GM19239 (cell line): ENCODE measurements around the gene DPPA4.

Experiments used
- DNase-seq: peaks from one replicate; pipeline ENCODE4 v3.0.0; 2011; ENCODE audit warnings: low spot score; ENCODE audit not compliant: insufficient read length
- FAIRE-seq: peaks from 2 replicates; lab custom pipeline; 2011; peaks lifted over from hg19 to GRCh38; lab: Jason Lieb, UNC

DPPA4 gene

DNA sequence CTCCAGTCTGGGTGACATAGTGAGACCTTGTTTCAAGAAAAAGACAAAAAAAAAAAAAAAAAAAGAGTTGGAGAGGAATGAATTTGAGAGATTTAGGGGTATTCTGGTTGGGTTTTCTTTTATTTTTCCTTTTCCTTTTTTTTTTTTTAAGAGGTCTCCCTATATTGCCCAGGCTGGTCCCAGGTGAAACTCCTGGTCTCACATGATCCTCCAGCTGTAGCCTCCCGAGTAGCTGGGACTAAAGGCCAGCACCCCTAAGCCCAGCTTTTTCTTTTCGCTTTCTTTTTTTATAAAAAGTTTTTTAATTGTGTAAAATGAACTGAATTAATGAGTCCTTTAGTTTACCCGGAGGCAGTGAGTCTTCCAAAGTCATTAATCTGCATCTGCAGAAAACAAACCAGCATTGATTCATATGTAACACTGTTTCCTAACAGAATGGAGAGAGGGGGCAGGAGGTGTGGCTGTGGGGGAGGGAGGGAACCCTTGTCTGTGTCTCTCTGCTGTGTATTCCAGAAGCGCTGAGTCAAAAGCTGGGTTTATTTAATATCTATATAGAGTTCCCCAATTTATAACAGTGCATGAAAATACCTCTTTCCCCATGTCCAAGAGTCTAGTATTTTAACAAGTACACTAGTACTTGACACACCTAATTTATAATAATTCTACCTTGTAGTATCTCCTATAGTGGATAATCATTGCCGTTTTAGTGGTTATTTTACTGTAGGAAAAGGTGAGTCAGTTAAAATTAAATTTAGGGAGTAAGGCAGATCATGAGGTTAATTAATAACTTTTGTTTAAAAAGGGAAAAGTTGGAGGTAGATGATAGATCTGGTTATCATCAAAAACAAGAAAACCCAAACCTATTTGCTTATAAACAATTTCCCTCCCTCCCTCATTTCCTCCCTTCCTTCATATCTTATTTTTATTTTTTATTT, 2.6 kb upstream of the DPPA4 start:
- DNase-seq (no peak), FAIRE-seq (no peak)

DNA sequence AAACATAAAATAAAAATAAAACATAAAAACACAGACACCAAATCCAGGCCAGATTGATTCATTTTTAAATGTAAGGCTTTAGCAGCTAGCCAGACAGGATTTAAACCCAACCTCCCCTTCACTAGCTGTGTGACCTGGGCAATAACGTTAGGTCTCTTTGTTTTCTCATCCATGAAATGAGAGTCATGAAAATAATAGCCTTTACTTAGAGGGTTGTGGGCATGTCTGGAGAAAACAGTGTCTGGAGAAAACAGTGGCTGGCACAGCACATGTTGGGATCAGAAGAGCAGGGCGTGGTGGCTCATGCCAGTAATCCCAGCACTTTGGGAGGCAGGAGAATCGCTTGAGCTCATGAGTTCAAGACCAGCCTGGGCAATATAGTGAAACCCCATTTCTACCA, 1.9 kb upstream of the DPPA4 start:
- DNase-seq (no peak), FAIRE-seq (no peak)

DNA sequence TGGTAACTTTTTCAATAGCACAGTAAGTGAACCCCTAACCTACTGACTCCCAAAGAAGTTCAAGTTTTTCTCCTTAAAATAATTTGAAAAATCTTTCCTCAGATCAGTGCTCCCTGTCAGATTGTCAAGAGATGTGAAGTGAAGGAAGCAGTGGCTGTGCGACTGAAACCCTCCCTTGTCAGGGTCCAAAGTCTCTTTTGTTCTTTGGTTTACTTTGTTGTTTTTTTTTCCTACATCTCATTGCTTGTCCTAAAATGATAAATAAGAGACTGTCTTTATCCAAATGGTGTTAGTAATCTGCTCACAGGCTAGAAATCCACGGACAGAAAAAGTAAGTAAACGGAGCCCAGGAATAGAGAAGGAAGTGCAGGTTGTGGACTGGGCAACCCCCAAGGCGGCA, 976 bp upstream of the DPPA4 start:
- FAIRE-seq (no peak), DNase-seq (no peak)

DNA sequence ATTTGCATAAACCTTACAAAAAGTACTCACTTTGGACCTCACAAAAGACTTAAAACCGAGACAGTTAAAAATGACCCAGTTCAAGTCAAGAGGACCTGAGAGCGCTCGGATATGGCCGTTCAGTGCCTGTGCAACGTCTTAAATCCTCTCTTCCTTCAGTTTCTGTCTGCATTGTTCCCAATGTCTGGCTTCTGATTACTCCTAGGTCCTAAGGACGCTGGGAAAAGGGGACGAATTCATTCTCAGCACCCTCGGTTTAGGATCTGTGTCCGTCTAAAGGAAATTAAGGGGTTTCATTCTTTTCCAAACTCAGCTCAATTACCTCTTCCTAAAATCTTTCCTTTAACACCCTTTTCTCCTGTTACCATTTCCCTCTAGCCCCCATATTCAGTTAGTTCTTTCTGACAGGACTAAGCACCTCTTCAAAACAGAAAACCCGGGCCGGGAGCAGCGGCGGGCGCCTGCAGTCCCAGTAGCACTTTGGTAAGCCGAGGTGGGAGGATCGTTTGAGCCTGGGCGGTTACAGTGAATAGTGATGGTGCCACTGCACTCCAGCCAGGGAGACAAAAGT, 970 bp downstream of the DPPA4 start:
- FAIRE-seq, result no peak
- DNase-seq, result no peak

DNA sequence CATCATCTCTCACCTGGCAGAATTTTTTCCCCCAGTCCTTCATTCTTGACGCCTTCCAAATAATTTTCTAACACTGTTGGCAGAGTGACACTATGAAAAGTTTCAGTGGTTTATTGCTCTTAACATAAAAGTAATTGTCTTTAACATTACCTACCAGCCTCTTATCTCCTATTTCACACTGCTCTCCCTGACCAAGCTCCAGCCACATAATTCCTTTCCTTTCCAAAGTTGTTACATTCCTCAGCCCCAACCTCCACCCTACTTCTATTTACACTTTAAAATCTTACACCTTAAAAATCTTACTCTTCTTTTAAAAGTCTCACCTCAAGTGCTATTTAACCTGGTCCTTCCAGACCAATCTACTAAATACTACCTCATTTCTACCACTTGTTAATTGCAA, 2.8 kb downstream of the DPPA4 start:
- FAIRE-seq (no peak), DNase-seq (no peak)

DNA sequence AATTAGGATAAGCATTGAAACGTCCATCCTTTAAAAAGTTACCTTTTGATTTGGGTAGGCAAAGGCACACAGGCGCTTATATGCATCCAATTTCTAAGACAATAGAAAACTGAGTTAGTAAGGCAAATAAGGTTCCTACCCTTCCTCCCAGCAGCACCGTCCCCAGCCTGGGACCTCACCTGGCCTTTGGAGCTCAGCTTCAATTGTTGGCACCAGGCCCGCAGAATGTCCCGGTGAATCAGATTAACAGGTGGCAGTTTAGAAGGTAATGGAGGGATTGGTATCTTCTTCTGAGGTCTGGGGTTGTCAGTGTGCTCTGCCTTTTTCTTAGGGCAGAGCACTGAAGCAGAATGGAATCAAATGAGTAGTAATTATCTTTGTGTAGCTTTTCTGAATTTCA, 5.7 kb downstream of the DPPA4 start:
- DNase-seq, result no peak
- no peak for FAIRE-seq

DNA sequence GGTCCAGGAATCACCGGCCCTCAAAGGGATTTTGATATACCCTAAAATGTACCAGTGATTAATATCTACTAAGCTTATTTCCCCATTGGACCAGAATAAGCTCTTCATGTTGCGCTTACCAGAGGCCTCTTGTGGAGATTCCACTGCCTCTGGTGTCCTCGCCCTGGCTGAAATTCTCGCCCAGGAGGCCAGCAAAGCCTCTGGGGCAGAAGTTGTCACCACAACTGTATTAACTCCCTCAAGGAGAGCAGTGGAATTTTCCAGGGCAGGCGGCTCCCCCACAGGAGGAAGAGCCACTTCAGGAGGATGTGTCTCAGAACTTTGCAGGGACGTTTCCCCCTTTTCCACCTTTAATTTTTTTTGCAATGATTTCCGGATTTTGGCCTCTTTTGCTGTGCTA, 6.9 kb downstream of the DPPA4 start:
- no peak for FAIRE-seq

DNA sequence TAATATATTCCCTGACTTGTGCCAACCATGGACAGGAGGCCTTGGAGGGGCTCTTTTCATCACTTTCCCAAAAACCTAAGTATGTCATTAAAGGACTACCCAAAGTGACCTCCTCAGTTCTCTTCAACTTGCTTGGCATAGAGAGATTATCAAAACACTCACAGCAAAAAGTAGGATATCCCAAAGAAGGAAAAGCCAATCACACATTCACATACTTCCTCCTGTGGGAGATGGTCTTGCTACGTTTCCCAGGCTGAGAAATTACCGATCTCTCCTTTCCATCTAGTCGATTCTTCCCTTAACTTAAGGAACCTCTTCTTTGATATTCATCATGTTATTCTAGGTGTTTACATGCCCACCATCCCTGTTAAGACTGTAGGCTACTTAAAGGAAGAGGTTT, 9.1 kb downstream of the DPPA4 start:
- FAIRE-seq, result no peak

More for the DNA sequence above, 6.9 kb downstream of the DPPA4 start:
- no peak for DNase-seq

DNA sequence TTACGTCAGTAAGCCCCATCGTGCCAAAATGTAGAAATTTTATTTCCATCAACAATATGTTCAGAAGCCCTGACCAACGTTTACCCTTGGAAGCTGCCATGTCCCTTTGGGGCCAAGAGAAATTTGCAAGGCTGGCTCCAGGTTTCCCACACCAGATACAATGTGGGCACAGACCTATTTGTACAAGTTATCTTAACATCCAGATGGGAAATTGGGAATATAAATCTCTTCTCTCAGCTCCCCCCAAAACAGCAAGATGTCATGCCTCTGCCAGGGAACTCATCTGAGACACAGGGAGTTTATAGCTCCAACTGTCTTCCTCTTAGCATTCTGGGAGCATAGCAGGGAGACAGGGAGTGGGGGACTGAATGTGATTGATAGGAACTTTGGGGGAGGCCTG, 11.7 kb downstream of the DPPA4 start:
- DNase-seq (no peak), FAIRE-seq (no peak)

More for the DNA sequence above, 9.1 kb downstream of the DPPA4 start:
- no peak for DNase-seq

DNA sequence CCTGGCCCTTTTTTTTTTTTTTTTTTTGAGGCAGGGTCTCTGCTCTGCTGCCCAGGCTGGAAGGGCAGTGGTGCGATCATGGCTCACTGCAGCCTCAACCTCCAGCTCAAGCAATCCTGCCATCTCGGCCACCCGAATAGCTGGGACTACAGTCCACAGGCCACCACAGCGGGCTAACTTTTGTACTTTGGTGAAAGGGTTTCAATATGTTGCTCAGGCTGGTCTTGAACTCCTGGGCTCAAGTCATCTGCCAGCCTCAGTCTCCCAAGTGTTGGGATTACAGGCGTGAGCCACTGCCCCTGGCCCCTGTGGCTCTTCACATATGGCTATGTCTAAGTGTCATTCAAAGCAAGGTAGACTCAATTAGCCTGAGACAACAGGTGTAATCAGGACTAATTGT, 12.2 kb downstream of the DPPA4 start:
- no peak for DNase-seq
- no peak for FAIRE-seq

DNA sequence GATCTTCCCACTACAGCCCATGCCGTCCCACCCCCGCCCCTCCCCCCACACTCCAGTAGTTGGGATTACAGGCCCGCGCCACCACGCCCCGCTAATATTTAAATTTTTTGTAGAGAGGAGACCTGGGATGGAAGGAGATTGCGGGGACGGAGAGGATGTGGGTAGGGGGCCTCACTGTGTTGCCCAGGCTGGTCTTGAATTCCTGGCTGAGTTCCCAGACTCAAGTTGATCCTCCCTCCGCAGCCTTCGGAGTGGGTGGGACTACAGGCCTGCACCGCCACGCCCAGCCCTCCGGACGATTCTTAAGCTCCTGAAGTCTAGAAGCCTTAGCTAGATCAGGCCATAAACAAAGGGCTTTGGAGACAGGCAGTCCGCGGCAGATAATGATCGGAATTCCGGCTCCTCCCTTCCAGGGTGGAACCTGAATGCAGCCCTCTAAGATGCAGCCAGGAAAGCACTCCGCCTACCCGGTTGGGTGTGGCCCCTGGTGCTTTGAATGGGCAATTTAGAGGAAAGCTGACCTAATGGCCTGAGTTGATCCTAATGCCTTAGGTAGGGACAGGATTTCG, 21.1 kb downstream of the DPPA4 start, which contains the start of gene DPPA2:
Gene DPPA2 (minus strand): TSS at position 356 of the 569 bp plus-strand sequence. CDS start 1,975 bp downstream, outside the sequence.
- DNase-seq (no peak), FAIRE-seq (no peak)

DNA sequence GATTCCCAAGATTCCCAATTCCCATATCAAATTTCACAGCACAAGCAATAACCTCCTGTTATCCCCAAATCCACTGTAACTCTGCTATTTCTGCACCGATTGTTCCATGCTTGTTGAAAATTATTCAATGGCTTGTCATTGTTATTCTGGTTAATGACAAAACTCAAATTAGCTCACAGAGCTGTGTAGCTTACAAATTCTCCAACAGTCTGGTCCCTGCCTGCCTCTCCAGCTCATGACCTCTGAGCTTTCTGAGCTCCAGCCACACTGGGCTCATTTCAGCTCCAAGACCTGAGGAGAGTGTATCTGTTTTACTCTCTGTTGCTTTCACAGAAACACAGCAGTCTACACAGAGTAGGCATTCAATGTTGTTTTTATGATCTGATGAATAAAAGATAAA, 24.3 kb downstream of the DPPA4 start:
- FAIRE-seq (no peak), DNase-seq (no peak)

DNA sequence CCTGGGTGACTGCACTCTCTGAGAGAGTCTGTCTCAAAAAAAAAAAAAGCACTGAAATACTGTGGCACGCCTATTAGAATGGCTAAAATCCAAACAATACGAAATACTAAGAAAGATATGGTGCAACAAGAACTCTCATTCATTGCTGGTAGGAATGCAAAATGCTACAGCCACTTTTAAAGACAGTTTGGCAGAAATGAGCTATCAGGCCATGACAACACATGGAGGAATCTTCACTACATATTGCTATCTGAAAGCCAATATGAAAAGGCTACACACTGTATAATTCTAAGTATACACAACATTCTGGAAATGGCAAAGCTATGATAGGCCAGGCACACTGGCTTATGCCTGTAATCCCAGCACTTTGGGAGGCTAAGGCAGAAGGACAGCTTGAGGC, 39.9 kb downstream of the DPPA4 start:
- DNase-seq (no peak), FAIRE-seq (no peak)

DNA sequence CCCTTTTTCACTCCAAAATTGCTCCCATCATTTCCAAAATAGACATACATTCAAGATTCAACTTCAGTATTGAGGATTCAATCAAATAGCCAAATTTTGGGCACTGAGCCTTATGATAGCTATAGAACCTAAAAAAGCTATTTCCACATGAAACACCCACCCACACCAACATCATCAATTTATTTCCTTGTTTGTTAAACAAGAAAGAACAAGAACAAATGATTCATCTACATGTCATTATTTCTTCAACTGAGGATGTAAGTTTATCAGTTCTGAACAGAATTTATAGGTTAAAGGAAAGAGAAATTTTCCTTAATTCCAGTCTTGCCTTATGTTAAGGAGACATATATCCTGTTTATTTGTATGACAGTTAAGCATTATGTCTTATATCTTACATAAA, 53.3 kb downstream of the DPPA4 start:
- DNase-seq, result no peak
- FAIRE-seq, result no peak

DNA sequence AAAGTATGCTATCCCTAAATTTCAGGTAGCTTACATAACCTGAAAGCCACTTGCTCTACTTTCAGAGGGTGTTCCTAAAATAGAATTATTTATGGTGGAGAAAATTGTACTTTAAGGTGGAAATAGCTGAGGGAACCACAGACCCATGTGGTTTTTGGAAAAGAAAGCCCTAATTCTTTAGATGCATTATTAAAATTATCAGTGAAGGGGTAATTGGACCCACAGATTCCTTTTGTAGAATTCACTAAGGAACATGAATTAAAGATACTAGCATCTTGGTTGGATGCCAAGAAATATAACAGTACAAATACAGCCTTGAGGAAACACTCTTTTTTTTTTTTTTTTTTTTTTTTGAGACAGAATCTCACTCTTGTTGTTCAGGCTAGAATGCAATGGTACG, 58.8 kb downstream of the DPPA4 start:
- DNase-seq (no peak), FAIRE-seq (no peak)

DNA sequence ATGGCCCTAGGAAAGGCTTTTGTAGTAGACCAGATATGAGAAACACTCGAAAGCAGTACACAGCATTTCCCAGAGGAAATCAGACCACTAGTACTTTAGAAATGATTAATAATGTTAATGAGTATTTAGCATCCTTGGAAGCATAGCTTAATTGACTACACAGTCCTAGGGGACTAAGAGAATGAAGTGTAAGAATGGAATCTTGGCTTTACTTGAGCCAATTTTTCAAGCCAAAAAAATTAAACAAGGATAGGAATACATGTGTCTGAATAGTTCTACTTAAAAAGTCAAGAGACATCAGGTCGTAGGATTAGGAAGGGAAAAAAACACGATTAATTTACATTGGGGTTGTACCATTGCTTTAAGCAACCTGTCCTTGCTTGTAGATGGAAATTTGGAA, 59.2 kb downstream of the DPPA4 start:
- FAIRE-seq, result no peak
- DNase-seq, result no peak
